DND-41 (cell line): ENCODE results near the gene SLC35F5.

Source experiments
- CTCF ChIP-seq: IDR thresholded peaks from 2 replicates; pipeline ENCODE4 v1.5.1; 2012; ENCODE audit warnings: borderline replicate concordance, low read length, moderate library complexity, mild to moderate bottlenecking; ENCODE audit not compliant: poor library complexity, severe bottlenecking; ENCODE audit errors: extremely low read depth
- EZH2 ChIP-seq: IDR thresholded peaks from 3 replicates; pipeline ENCODE4 v1.6.1; 2012; ENCODE audit warnings: borderline replicate concordance, low read depth, mild to moderate bottlenecking, moderate library complexity, low read length, inconsistent platforms; ENCODE audit not compliant: severe bottlenecking

GRCh38 chr2:113676623-113677266 is 79.7 kb downstream of the SLC35F5 start:
- TF ChIP-seq CTCF: no peak
- TF ChIP-seq EZH2: no peak
